Breast epithelium (tissue), 4 donors: ENCODE measurements around the gene GRIA3. TPM values are rescaled to one million over a fixed set of nuclear protein-coding genes. Genes with fewer than 3 reads are reported as not detected.

Source experiments
- DNase-seq, 2 donors: peaks; one replicate each; pipeline ENCODE4 v3.0.0-alpha.2; 2019; ENCODE audit warnings: low spot score in 2 of 2
- H3K27ac ChIP-seq, 2 donors: fragments of 200-600 bp; sonication (generic) in 1 of 2; one replicate each; pipeline ENCODE4 v1.5.1; 2016 to 2019; ENCODE audit warnings: mild to moderate bottlenecking in 1 of 2
- H3K27me3 ChIP-seq, 2 donors: fragments of 200-600 bp; sonication (generic) in 1 of 2; one replicate each; pipeline versions ENCODE4 v1.5.1 to v1.6.0; 2017 to 2019; ENCODE audit warnings: control low read depth in 1 of 2, mild to moderate bottlenecking in 1 of 2
- H3K36me3 ChIP-seq: fragments of 200-600 bp; one replicate; pipeline ENCODE4 v1.5.1; 2019
- H3K4me1 ChIP-seq, 2 donors: fragments of 200-600 bp; sonication (generic); one replicate each; pipeline ENCODE4 v1.5.1; 2016 to 2019; ENCODE audit warnings: control low read depth in 1 of 2
- H3K4me3 ChIP-seq, 3 donors: fragments of 200-600 bp; sonication (generic); 1 replicate in 2 of 3; 2 replicates in 1 of 3; pipeline ENCODE4 v1.5.1; 2016 to 2019; ENCODE audit warnings: mild to moderate bottlenecking in 3 of 3, moderate library complexity in 2 of 3
- H3K9me3 ChIP-seq, 2 donors: fragments of 200-600 bp; sonication (generic) in 1 of 2; one replicate each; pipeline ENCODE4 v1.5.1; 2016 to 2019; ENCODE audit warnings: control low read depth in 1 of 2
- POLR2A ChIP-seq: fragments of 450-650 bp; IDR thresholded peaks from one replicate; pipeline ENCODE4 v1.6.1; 2016; ENCODE audit warnings: antibody characterized with exemption, mild to moderate bottlenecking, moderate library complexity
- POLR2AphosphoS5 ChIP-seq, 3 donors: sonication (generic); formaldehyde crosslinking; IDR thresholded peaks; one replicate each; pipeline ENCODE4 v1.6.1; 2017; ENCODE audit warnings: antibody characterized with exemption in 3 of 3
- intact Hi-C: fragments of 100-400 bp; cut with DNase I; formaldehyde crosslinking; loops from one replicate; pipeline ENCODE4 v1.15.1; 2023; ENCODE audit warnings: low total_unique reads
- total RNA-seq, 3 donors: library from RNA; depleted of rRNA; stranded (reverse); fragments of >200 nt; gene quantifications; one replicate each; pipeline ENCODE4 v1.1.0, GENCODE V29; 2016
- TF ChIP-seq, protein P1 (sequence below), 3 donors: fragments of 450-650 bp; IDR thresholded peaks; one replicate each; pipeline ENCODE4 v1.5.1; 2016 to 2017; ENCODE audit warnings: antibody characterized with exemption in 3 of 3, mild to moderate bottlenecking in 3 of 3, moderate library complexity in 3 of 3

The GRIA3 gene
- total RNA-seq, 3 donors from 2014 or later, result 0.98 to 2.6 (median 1.9) TPM

DNA sequence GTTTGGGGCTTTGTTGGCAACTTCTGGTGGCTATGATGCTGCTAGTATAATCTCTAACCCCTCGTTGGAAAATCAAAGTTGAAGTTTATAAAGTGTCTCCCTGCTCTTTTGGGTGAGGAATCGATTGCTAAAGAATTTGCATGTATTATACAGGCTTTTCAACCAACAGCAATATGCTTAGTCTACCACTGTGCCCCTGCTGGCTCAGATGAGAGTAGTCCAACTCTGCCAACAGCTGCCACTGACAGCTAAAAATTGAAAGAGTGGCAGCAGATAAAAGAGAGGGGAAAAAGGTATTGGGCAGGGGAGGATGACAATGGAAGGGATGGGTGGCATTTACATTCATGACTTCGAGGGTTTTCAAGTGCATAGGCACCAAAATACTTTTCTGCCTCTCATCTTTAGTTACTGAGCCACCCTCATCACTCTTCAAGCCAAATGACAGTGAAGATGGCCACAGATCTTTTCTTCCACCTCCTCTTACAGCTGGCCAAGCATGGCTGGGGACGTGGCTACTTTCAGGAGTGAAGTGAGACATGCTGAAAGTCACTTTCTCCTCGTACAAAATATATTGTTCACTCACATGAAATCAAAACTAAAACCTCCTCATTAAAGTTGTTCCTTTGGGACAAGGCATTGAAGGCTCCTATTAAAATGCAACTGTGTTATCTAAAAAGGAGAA lies 2.7 kb upstream of the GRIA3 start:
- H3K36me3 ChIP-seq, result no peaks in the 10 kb centered on the region
- no peak for DNase-seq
- TF ChIP-seq POLR2AphosphoS5 (IDR thresholded peaks at IDR 0.05) (no peak), POLR2A (no peak)
- TF ChIP-seq, protein P1, sequence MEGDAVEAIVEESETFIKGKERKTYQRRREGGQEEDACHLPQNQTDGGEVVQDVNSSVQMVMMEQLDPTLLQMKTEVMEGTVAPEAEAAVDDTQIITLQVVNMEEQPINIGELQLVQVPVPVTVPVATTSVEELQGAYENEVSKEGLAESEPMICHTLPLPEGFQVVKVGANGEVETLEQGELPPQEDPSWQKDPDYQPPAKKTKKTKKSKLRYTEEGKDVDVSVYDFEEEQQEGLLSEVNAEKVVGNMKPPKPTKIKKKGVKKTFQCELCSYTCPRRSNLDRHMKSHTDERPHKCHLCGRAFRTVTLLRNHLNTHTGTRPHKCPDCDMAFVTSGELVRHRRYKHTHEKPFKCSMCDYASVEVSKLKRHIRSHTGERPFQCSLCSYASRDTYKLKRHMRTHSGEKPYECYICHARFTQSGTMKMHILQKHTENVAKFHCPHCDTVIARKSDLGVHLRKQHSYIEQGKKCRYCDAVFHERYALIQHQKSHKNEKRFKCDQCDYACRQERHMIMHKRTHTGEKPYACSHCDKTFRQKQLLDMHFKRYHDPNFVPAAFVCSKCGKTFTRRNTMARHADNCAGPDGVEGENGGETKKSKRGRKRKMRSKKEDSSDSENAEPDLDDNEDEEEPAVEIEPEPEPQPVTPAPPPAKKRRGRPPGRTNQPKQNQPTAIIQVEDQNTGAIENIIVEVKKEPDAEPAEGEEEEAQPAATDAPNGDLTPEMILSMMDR (IDR thresholded peaks at IDR 0.05), result no peak
- H3K27me3 ChIP-seq, result peaks cover 0 to 16% of the 10 kb centered on the region in 2 donors
- no peak overlapping the region for H3K27ac ChIP-seq
- intact Hi-C loops, result no loop called here
- H3K9me3 ChIP-seq, result no peaks in the 10 kb centered on the region
- no peak overlapping the region for H3K4me3 ChIP-seq
- H3K4me1 ChIP-seq, result no peaks in the 10 kb centered on the region

DNA sequence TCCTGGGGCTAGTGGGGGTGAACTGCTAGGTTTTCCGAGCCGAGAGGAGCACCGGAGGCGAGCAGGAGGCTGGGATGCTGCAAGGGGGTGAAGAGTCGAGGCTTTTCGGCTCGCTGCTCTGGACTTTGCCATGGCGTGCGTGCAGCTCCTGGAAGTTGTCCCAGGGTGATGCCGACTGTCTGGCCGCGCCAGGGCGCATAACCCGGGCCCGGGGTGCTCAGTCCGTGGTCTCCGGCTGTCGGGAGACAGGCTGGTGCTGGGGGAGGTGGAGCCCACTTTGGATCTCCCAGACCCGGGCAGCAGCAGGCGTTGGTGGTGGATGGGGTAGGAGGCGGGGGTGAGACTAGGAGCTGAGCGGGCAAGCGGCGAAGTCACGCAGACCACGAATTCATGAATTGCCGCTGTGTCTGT lies 793 bp downstream of the GRIA3 start:
- intact Hi-C loops, result no loop called here
- Histone ChIP-seq H3K27me3 (peaks cover 0 to 27% of the 10 kb centered on the region in 2 donors), H3K9me3 (no peaks in the 10 kb centered on the region), H3K36me3 (no peaks in the 10 kb centered on the region), H3K4me3 (peak overlapping the region; percentile 42 to 65 (median 48)), H3K27ac (no peak overlapping the region), H3K4me1 (no peaks in the 10 kb centered on the region)
- no peak for TF ChIP-seq POLR2AphosphoS5 (IDR thresholded peaks at IDR 0.05)
- TF ChIP-seq, protein P1 (IDR thresholded peaks at IDR 0.05), result no peak
- TF ChIP-seq POLR2A, result no peak
- no peak for DNase-seq

DNA sequence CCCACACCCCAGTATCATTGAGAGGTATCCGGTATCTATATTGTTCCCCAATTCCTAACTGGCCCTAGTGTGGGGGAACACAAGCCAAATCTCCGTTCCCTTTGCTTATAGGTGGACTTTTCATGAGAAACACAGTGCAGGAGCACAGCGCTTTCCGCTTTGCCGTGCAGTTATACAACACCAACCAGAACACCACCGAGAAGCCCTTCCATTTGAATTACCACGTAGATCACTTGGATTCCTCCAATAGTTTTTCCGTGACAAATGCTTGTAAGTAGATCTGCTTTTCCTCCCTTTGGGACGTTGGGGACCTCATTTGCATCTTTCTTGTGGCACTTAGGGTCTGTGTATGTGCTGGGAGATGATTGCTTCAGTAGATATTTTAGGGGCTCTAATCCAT lies 1.6 kb downstream of the GRIA3 start:
- no peaks in the 10 kb centered on the region for H3K4me1 ChIP-seq
- TF ChIP-seq POLR2A, result no peak
- no peak for TF ChIP-seq POLR2AphosphoS5 (IDR thresholded peaks at IDR 0.05)
- TF ChIP-seq, protein P1 (IDR thresholded peaks at IDR 0.05), result no peak
- DNase-seq, result no peak
- intact Hi-C loops, result no loop called here
- H3K9me3 ChIP-seq, result no peaks in the 10 kb centered on the region
- H3K36me3 ChIP-seq, result no peaks in the 10 kb centered on the region
- peak overlapping the region; percentile 42 to 65 (median 48) for H3K4me3 ChIP-seq
- peaks cover 0 to 27% of the 10 kb centered on the region in 2 donors for H3K27me3 ChIP-seq
- no peak overlapping the region for H3K27ac ChIP-seq

DNA sequence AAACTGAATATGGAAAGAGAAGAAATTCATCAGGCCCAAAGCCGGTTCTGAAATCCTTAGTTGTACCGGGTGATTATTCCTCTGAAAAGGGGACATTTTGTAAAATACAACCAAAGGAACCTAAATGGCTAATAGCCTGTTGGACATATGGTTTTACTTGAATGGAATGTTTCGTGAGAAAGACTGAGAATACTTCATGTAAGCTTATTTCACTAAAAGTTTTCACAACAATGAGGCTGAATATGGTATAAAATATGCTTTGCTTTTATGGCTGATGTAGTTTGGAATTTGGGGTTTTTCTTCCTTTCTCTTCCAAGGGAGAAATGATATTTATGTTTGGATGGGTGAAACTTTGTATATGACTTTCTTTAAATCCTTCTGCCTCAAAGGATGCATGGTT lies 2.7 kb downstream of the GRIA3 start:
- Histone ChIP-seq H3K9me3 (no peaks in the 10 kb centered on the region), H3K27me3 (peaks cover 0 to 27% of the 10 kb centered on the region in 2 donors), H3K4me1 (no peaks in the 10 kb centered on the region), H3K4me3 (no peak overlapping the region), H3K27ac (no peak overlapping the region), H3K36me3 (no peaks in the 10 kb centered on the region)
- no peak for TF ChIP-seq POLR2AphosphoS5 (IDR thresholded peaks at IDR 0.05)
- TF ChIP-seq, protein P1 (IDR thresholded peaks at IDR 0.05), result no peak
- no peak for TF ChIP-seq POLR2A
- no peak for DNase-seq
- intact Hi-C loops, result no loop called here

DNA sequence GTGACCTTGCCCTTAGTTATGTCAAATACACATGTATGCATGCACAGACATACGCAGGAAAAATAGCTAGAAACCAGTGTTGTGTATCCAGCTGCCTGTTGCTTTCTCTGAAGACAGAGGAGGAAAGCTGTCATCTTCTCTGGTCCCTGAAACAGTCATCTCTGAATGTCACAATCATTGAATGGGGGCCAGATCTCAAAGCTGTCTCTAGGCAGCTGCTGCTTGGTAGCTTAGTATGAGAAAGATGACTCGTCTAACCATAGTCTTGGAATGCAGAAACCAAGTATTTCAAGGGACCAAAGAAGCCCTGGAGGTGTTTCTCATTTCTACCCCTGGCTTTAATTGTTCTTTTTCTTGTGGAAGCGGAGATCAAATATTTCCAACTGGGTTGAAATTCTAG lies 4.0 kb downstream of the GRIA3 start:
- H3K4me1 ChIP-seq, result no peaks in the 10 kb centered on the region
- no peak overlapping the region for H3K4me3 ChIP-seq
- H3K27me3 ChIP-seq, result peaks cover 0 to 28% of the 10 kb centered on the region in 2 donors
- no peak overlapping the region for H3K27ac ChIP-seq
- H3K36me3 ChIP-seq, result no peaks in the 10 kb centered on the region
- DNase-seq, result no peak
- intact Hi-C loops, result no loop called here
- no peaks in the 10 kb centered on the region for H3K9me3 ChIP-seq
- TF ChIP-seq POLR2AphosphoS5 (IDR thresholded peaks at IDR 0.05) (no peak), POLR2A (no peak)
- TF ChIP-seq, protein P1 (IDR thresholded peaks at IDR 0.05), result no peak
